ENCODE results near the gene TRIB2.

Gene TRIB2

GRCh38 chr2:12770300-12770968 lies 53.7 kb downstream of the TRIB2 start:
- Histone ChIP-seq H3K4me3 (IDR thresholded peaks at IDR 0.05; ENCODE audit: insufficient read depth, low read depth, low read length) (no peak overlapping the region), H3K4me2 (no peak overlapping the region), H3K79me2 (ENCODE audit: insufficient read depth, low read depth) (no peaks in the 10 kb centered on the region), H3K27me3 (ENCODE audit: insufficient read depth, low read depth) (no peaks in the 10 kb centered on the region), H3K4me1 (ENCODE audit: low read depth, poor library complexity, severe bottlenecking) (no peaks in the 10 kb centered on the region), H3K27ac (no peak overlapping the region), H3K9ac (no peak overlapping the region), H2AFZ (ENCODE audit: low read depth) (no peak overlapping the region), H3K36me3 (ENCODE audit: insufficient read depth) (no peaks in the 10 kb centered on the region), H4K20me1 (ENCODE audit: insufficient read depth) (no peaks in the 10 kb centered on the region)
- no peak for TF ChIP-seq CTCF (conservative IDR thresholded peaks at IDR 0.05; ENCODE audit: low read depth, low read length)

- no peak overlapping the region for H3K27ac ChIP-seq
- H3K36me3 ChIP-seq (ENCODE audit: insufficient read depth): no peaks in the 10 kb centered on the region
- H3K27me3 ChIP-seq (ENCODE audit: insufficient read depth, low read depth): no peaks in the 10 kb centered on the region
- no peaks in the 10 kb centered on the region for H3K79me2 ChIP-seq (ENCODE audit: insufficient read depth, low read depth)
- H3K4me3 ChIP-seq (IDR thresholded peaks at IDR 0.05; ENCODE audit: insufficient read depth, low read depth, low read length): no peak overlapping the region
- H3K9ac ChIP-seq: no peak overlapping the region
- no peak for TF ChIP-seq CTCF (conservative IDR thresholded peaks at IDR 0.05; ENCODE audit: low read depth, low read length)
- no peaks in the 10 kb centered on the region for H3K4me1 ChIP-seq (ENCODE audit: low read depth, poor library complexity, severe bottlenecking)
- H2AFZ ChIP-seq (ENCODE audit: low read depth): no peak overlapping the region
- no peak overlapping the region for H3K4me2 ChIP-seq
- H4K20me1 ChIP-seq (ENCODE audit: insufficient read depth): no peaks in the 10 kb centered on the region
Observed at GRCh38 chr2:12771154-12771553, 54.4 kb downstream of the TRIB2 start.

- Histone ChIP-seq H3K4me3 (IDR thresholded peaks at IDR 0.05; ENCODE audit: insufficient read depth, low read depth, low read length) (no peak overlapping the region), H3K4me1 (ENCODE audit: low read depth, poor library complexity, severe bottlenecking) (no peaks in the 10 kb centered on the region), H4K20me1 (ENCODE audit: insufficient read depth) (no peaks in the 10 kb centered on the region), H3K27me3 (ENCODE audit: insufficient read depth, low read depth) (no peaks in the 10 kb centered on the region), H3K4me2 (no peak overlapping the region), H3K36me3 (ENCODE audit: insufficient read depth) (no peaks in the 10 kb centered on the region), H2AFZ (ENCODE audit: low read depth) (no peak overlapping the region), H3K27ac (no peak overlapping the region), H3K79me2 (ENCODE audit: insufficient read depth, low read depth) (no peaks in the 10 kb centered on the region), H3K9ac (no peak overlapping the region)
- TF ChIP-seq CTCF (conservative IDR thresholded peaks at IDR 0.05; ENCODE audit: low read depth, low read length): no peak
Observed at GRCh38 chr2:12773586-12774394, 57.1 kb downstream of the TRIB2 start.

- Histone ChIP-seq H2AFZ (ENCODE audit: low read depth) (no peak overlapping the region), H3K27ac (no peak overlapping the region), H3K4me1 (ENCODE audit: low read depth, poor library complexity, severe bottlenecking) (no peaks in the 10 kb centered on the region), H3K9ac (no peak overlapping the region), H4K20me1 (ENCODE audit: insufficient read depth) (no peaks in the 10 kb centered on the region), H3K79me2 (ENCODE audit: insufficient read depth, low read depth) (no peaks in the 10 kb centered on the region), H3K4me2 (no peak overlapping the region), H3K4me3 (IDR thresholded peaks at IDR 0.05; ENCODE audit: insufficient read depth, low read depth, low read length) (no peak overlapping the region), H3K36me3 (ENCODE audit: insufficient read depth) (no peaks in the 10 kb centered on the region), H3K27me3 (ENCODE audit: insufficient read depth, low read depth) (no peaks in the 10 kb centered on the region)
- no peak for TF ChIP-seq CTCF (conservative IDR thresholded peaks at IDR 0.05; ENCODE audit: low read depth, low read length)
Observed at GRCh38 chr2:12774395-12774727, 57.6 kb downstream of the TRIB2 start.
